Stimulated activated CD8-positive, alpha-beta memory T cell treated with anti-CD3 and anti-CD28 coated beads, Interleukin-2, amount 100 ng/mL, for 1 hour (primary cell): Measurements from ENCODE around the gene PKIB.
"Not testable (repeated sequence)": the region's sequence is repeated elsewhere in the genome, so short reads cannot be mapped to it uniquely, and the experiment has no call there.

Source experiments
- DNase-seq, 2 donors: peaks; one replicate each; pipeline ENCODE4 v3.0.0-alpha.2; 2020; ENCODE audit warnings: low read depth in 2 of 2

The PKIB gene

DNA sequence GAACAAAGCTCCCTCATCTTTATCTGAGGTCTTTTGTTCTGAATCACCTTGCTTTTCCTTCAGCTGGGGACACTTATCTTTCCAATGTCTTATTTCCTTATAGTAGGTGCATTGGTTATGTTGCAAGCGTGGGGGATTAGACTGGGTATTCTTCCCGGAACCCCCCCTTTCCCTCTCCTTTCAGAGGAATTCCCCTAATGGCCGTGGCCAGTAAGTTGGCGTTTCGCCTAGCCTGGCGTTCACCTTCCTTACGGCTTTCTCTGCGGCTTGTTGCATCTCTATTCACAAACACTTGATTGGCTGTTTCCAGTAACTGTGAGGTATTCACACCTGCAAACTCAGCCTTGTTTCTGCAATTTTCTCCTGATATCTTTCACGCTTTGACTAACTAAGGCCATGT lies 136.5 kb downstream of the PKIB start:
- DNase-seq: no peak

GRCh38 chr6:122747573-122747972 lies 137.4 kb downstream of the PKIB start:
- DNase-seq: no peak

- DNase-seq: not testable (repeated sequence)
These were observed 138.7 kb downstream of the PKIB start for GRCh38 chr6:122748945-122749344.

GRCh38 chr6:122749451-122750050 lies 139.3 kb downstream of the PKIB start:
- DNase-seq: no peak

- DNase-seq: no peak
These were observed 141.1 kb downstream of the PKIB start for GRCh38 chr6:122751326-122751725.

GRCh38 chr6:122752459-122752858 lies 142.3 kb downstream of the PKIB start:
- DNase-seq: no peak

DNA sequence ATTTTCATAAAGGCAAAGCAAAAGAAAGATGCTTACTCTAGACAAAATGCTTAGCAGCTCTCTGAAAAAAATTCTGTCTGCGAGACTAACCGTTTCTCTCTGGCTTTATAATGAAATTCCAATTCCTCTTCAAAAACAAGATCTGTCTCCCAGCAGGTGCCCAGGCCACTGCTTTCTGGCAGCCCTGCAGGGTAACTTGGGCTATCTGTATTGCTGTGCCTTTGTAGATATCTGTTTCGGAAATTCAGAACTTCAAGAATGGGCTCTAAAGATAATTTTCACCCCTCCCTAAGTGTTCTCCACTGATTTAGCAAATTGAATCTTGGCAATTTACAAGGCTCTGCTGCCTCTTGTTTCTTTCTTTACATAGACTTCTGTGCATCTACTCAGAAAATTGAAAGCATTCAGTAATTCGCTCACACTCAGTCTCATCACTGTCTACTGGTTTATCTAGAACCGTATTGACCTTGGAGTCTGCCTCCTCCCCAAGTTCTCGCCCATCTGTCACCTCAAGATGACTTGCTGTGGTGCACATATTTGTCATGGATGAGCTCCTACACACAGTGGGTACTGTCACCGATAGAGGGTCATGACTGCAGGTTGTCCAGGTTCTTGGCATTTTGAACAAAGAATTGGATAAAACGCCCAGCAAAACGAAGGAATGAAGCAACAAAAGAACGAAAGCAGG lies 142.9 kb downstream of the PKIB start:
- DNase-seq: no peak

GRCh38 chr6:122753688-122754056 lies 143.5 kb downstream of the PKIB start:
- no peak for DNase-seq

- no peak for DNase-seq
These were observed 144.1 kb downstream of the PKIB start for GRCh38 chr6:122754191-122754731.

DNA sequence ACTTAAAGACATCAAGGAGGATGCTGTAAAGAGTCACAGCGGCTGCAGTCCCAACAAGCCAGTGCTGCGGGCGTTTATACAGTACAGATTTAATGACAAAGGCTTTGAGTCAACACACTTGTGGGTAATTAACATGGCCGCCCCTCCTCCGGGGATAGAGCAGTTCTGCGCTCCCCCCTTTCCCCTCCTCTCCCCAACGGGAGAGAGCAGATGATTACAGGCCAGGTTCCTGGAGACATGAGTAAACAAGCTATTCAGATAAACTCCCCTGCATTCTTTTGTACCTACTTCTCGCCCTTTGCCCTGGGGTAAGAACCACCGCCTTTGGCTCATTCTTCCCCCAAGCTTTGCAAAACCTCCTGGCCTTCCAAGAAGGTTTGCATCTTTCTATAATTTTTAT lies 145.7 kb downstream of the PKIB start:
- no peak for DNase-seq

- no peak for DNase-seq
These were observed 148.7 kb downstream of the PKIB start for GRCh38 chr6:122758927-122759334.

DNA sequence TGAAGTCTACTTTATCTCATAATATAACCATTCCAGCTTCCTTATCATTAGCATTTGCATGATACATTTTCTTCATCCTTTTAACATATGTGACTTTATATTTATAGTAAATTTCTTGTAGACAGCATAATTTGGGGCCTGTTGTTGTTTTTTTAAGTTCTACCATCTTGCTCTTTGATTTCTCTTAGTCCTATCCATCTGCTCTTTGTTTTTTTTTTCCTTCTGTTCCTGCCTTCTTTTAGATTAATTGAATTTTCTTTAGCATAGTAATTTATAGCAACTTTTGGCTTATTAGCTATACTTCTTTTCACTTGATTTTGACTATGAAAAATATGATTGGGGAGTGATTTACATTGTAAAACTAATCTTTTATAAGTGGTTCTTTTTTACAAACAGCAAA lies 150.1 kb downstream of the PKIB start:
- DNase-seq: no peak

GRCh38 chr6:122766256-122766655 lies 156.1 kb downstream of the PKIB start:
- no peak for DNase-seq

DNA sequence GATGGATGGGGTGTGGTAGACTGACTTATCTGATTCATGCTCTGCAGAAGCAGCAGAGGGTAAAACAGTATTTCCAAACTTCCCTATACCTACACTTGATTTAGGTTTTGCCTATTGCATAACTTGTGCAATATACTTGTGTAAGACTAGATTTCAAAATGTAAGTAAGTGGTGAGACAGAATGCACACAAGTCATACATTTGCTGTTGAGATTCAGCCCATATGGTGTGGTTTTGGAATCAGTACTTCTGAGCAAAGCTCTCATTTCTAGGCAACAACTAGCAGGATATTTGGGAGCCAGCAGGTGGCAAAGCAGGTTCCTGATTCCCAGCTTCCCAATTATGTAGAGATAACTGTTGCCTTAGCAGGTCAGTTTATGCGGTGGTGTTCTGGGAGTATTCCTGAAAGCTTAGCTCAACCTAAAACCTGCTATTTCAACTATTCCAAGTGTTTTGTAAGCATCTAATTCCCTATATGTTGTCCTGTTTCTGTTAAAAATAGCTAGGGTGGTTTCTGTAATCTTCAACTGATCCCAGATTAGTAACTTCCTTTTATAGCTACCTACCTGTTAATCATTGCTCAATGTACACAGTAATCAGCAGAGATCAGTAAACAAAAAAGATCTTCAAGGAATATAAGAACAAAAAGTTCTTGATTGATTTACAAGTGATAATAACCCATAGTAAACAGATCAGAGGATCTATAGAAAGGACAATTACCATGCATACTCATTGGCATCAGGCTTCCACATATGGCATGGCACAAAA lies 160.8 kb downstream of the PKIB start:
- no peak for DNase-seq

GRCh38 chr6:122772724-122773415 lies 162.7 kb downstream of the PKIB start:
- no peak for DNase-seq
